HepG2 (cell line): ENCODE data around the gene IQGAP3. TPM values are rescaled to one million over a fixed set of nuclear protein-coding genes. Genes with fewer than 3 reads are reported as not detected.

ENCODE experiments used
- EHMT2 ChIP-seq: fragments of 200-600 bp; sonication (generic); IDR thresholded peaks from 2 replicates; pipeline ENCODE4 v1.7.0; 2017; ENCODE audit warnings: antibody characterized with exemption, low read depth, low read length, borderline replicate concordance
- FOXO1 ChIP-seq: sonication (generic); formaldehyde crosslinking; IDR thresholded peaks from 2 replicates; pipeline ENCODE4 v1.4.0; 2020; ENCODE audit warnings: missing genetic modification reagents
- GTF2F1 ChIP-seq: fragments of 150-350 bp; IDR thresholded peaks from 2 replicates; pipeline ENCODE4 v1.6.1; 2014; ENCODE audit warnings: low read length
- GZF1 ChIP-seq: sonication (generic); formaldehyde crosslinking; IDR thresholded peaks from 2 replicates; pipeline ENCODE4 v1.5.1; 2020; ENCODE audit warnings: mild to moderate bottlenecking, missing genetic modification reagents
- HCFC1 ChIP-seq: fragments of 150-350 bp; IDR thresholded peaks from 2 replicates; pipeline ENCODE4 v1.6.1; 2014; ENCODE audit warnings: low read depth, low read length
- ISL2 ChIP-seq: sonication (generic); formaldehyde crosslinking; IDR thresholded peaks from 2 replicates; pipeline ENCODE4 v1.5.0; 2020; ENCODE audit warnings: missing genetic modification reagents
- KLF11 ChIP-seq: IDR thresholded peaks from 2 replicates; pipeline ENCODE4 v1.6.1; 2016; ENCODE audit warnings: missing compliant biosample characterization
- MAFF ChIP-seq: IDR thresholded peaks from 2 replicates; pipeline ENCODE4 v1.6.1; 2011; ENCODE audit warnings: low read depth, low read length, improper control_type of control experiment
- MBNL3 ChIP-seq: fragments of 250-450 bp; sonication (Bioruptor Pico); conservative IDR thresholded peaks from 2 replicates; pipeline ENCODE4 v1.8.0; 2022; ENCODE audit warnings: mild to moderate bottlenecking, inconsistent platforms
- RAD21 ChIP-seq: fragments of 450-650 bp; formaldehyde crosslinking; IDR thresholded peaks from 2 replicates; pipeline ENCODE4 v1.5.0; 2020; ENCODE audit warnings: mild to moderate bottlenecking
- SMAD1 ChIP-seq: sonication (generic); formaldehyde crosslinking; IDR thresholded peaks from 2 replicates; pipeline ENCODE4 v1.4.0; 2020; ENCODE audit warnings: missing genetic modification reagents, low read depth, mild to moderate bottlenecking, borderline replicate concordance
- SMC3 ChIP-seq: IDR thresholded peaks from 2 replicates; pipeline ENCODE4 v1.6.1; 2011; ENCODE audit warnings: low read length, improper control_type of control experiment
- ZNF12 ChIP-seq: sonication (generic); formaldehyde crosslinking; IDR thresholded peaks from 2 replicates; pipeline ENCODE4 v1.5.0; 2020; ENCODE audit warnings: missing genetic modification reagents
- ZNF335 ChIP-seq: sonication (generic); formaldehyde crosslinking; IDR thresholded peaks from 2 replicates; pipeline ENCODE4 v1.4.0; 2020; ENCODE audit warnings: missing genetic modification reagents
- ZNF547 ChIP-seq: sonication (generic); formaldehyde crosslinking; IDR thresholded peaks from 2 replicates; pipeline ENCODE4 v1.5.1; 2020; ENCODE audit warnings: mild to moderate bottlenecking, missing genetic modification reagents
- ZNF567 ChIP-seq: sonication (generic); formaldehyde crosslinking; IDR thresholded peaks from 2 replicates; pipeline ENCODE4 v1.8.1; 2023; ENCODE audit warnings: mild to moderate bottlenecking, missing genetic modification reagents, borderline replicate concordance
- ZNF577 ChIP-seq: sonication (generic); formaldehyde crosslinking; IDR thresholded peaks from 2 replicates; pipeline ENCODE4 v1.4.0; 2020; ENCODE audit warnings: mild to moderate bottlenecking, low read depth, missing genetic modification reagents, borderline replicate concordance
- ZSCAN25 ChIP-seq: sonication (generic); formaldehyde crosslinking; IDR thresholded peaks from 2 replicates; pipeline ENCODE4 v1.8.0; 2022; ENCODE audit warnings: mild to moderate bottlenecking, missing genetic modification reagents
- polyA plus RNA-seq, 8 experiments: library from polyadenylated mRNA; depleted of rRNA in 3 of 8; stranded (reverse) in 7 of 8; unstranded in 1 of 8; fragments of >200 nt; fragmentation: Illumina TruSeq in 4 of 8; extraction: Trizol in 4 of 8; gene quantifications; 2 replicates each; pipeline versions ENCODE4 v1.2.1 to v1.2.3, GENCODE V29; 2011 to 2016; ENCODE audit warnings: low read depth in 4 of 8, missing spikeins in 1 of 8, mixed read lengths in 1 of 8; ENCODE audit not compliant: insufficient read depth in 1 of 8
- total RNA-seq, 5 experiments: library from RNA; depleted of rRNA; stranded (reverse); fragments of >200 nt; fragmentation: Illumina TruSeq; extraction: Trizol; gene quantifications; 2 replicates each; pipeline ENCODE4 v1.2.3, GENCODE V29; 2016; ENCODE audit warnings: low read depth in 1 of 5
- TF ChIP-seq, protein P1 (sequence below), 2 experiments: IDR thresholded peaks; 2 replicates each; pipeline ENCODE4 v1.6.1; 2011 to 2012; ENCODE audit warnings: low read length in 2 of 2, borderline replicate concordance in 1 of 2, low read depth in 1 of 2, mild to moderate bottlenecking in 1 of 2, moderate library complexity in 1 of 2
- TF ChIP-seq, protein P2 (sequence below): sonication (generic); formaldehyde crosslinking; IDR thresholded peaks from 2 replicates; pipeline ENCODE4 v1.8.1; 2023; ENCODE audit warnings: mild to moderate bottlenecking, missing genetic modification reagents
- TF ChIP-seq, protein P3 (sequence below): sonication (generic); formaldehyde crosslinking; IDR thresholded peaks from 2 replicates; pipeline ENCODE4 v1.4.0; 2020; ENCODE audit warnings: missing genetic modification reagents
- TF ChIP-seq, protein P4 (sequence below): sonication (generic); formaldehyde crosslinking; IDR thresholded peaks from 2 replicates; pipeline ENCODE4 v1.5.0; 2020; ENCODE audit warnings: mild to moderate bottlenecking, missing genetic modification reagents, moderate library complexity

IQGAP3 gene
- total and polyA plus RNA-seq, 2 of the 13 experiments (the other 11 are each of a cell fraction or from before 2014, with no cell fraction given): 13.5 to 14.1 TPM

DNA sequence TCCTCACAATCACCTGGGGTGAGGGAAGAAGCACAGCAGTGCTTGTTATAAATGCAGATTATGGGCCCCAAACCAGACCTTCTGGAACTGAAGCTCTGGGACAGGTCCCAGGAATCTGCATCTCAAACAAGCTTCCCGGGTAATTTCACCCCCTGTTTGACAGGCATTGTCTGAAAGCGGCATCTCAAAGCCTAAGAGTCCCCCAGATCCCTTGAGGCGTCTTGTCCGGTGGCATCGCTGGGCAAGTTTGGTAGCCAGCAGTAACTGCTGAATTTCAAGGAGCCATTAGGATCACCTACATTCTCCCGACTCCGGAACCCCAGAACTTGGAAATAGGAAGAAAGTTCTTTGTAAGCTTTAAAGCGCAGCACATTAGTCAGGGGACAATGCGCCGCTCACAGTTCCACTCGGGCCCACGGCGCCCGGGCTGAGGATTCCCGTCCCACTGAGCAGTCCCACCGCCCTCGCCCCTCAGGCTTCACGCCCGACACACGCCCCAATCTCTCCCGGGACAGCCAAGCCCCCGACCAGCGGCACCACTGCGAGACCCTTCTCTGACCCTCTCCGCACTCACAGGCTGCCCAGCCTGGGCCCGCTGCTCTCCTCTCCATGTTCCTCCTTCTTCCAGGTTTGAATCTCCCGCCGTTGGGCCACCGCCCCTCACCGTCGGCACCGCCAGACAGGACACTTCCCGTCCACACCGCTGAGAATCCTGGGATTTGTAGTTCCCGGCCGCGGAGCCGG, at the start of gene IQGAP3 (continued):
- TF ChIP-seq, protein P1, sequence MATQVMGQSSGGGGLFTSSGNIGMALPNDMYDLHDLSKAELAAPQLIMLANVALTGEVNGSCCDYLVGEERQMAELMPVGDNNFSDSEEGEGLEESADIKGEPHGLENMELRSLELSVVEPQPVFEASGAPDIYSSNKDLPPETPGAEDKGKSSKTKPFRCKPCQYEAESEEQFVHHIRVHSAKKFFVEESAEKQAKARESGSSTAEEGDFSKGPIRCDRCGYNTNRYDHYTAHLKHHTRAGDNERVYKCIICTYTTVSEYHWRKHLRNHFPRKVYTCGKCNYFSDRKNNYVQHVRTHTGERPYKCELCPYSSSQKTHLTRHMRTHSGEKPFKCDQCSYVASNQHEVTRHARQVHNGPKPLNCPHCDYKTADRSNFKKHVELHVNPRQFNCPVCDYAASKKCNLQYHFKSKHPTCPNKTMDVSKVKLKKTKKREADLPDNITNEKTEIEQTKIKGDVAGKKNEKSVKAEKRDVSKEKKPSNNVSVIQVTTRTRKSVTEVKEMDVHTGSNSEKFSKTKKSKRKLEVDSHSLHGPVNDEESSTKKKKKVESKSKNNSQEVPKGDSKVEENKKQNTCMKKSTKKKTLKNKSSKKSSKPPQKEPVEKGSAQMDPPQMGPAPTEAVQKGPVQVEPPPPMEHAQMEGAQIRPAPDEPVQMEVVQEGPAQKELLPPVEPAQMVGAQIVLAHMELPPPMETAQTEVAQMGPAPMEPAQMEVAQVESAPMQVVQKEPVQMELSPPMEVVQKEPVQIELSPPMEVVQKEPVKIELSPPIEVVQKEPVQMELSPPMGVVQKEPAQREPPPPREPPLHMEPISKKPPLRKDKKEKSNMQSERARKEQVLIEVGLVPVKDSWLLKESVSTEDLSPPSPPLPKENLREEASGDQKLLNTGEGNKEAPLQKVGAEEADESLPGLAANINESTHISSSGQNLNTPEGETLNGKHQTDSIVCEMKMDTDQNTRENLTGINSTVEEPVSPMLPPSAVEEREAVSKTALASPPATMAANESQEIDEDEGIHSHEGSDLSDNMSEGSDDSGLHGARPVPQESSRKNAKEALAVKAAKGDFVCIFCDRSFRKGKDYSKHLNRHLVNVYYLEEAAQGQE (IDR thresholded peaks at IDR 0.05; ENCODE audit: borderline replicate concordance in 1 of 2, low read depth in 1 of 2, low read length in 2 of 2): no peak
- TF ChIP-seq, protein P2, sequence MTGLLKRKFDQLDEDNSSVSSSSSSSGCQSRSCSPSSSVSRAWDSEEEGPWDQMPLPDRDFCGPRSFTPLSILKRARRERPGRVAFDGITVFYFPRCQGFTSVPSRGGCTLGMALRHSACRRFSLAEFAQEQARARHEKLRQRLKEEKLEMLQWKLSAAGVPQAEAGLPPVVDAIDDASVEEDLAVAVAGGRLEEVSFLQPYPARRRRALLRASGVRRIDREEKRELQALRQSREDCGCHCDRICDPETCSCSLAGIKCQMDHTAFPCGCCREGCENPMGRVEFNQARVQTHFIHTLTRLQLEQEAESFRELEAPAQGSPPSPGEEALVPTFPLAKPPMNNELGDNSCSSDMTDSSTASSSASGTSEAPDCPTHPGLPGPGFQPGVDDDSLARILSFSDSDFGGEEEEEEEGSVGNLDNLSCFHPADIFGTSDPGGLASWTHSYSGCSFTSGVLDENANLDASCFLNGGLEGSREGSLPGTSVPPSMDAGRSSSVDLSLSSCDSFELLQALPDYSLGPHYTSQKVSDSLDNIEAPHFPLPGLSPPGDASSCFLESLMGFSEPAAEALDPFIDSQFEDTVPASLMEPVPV (CRISPR knock-in tag): 0 out of 2 replicates have a peak, but pooled peaks have one; percentile 71
- peak; percentile 93 for TF ChIP-seq HCFC1
- no peak for TF ChIP-seq GTF2F1
- TF ChIP-seq, protein P3, sequence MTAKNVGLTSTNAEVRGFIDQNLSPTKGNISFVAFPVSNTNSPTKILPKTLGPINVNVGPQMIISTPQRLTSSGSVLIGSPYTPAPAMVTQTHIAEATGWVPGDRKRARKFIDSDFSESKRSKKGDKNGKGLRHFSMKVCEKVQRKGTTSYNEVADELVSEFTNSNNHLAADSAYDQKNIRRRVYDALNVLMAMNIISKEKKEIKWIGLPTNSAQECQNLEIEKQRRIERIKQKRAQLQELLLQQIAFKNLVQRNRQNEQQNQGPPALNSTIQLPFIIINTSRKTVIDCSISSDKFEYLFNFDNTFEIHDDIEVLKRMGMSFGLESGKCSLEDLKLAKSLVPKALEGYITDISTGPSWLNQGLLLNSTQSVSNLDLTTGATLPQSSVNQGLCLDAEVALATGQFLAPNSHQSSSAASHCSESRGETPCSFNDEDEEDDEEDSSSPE: peak; percentile 100
- TF ChIP-seq SMC3: no peak
- peak; percentile 64; the same call in 1 of the 2 replicates for TF ChIP-seq ZNF547 (CRISPR knock-in tag)
- no peak for TF ChIP-seq ZSCAN25 (CRISPR knock-in tag)
- TF ChIP-seq ZNF567: 0 out of 2 replicates have a peak, but pooled peaks have one; percentile 74
- TF ChIP-seq FOXO1 (CRISPR knock-in tag): no peak
- TF ChIP-seq ISL2 (CRISPR knock-in tag): 0 out of 2 replicates have a peak, but pooled peaks have one; percentile 41
- no peak for TF ChIP-seq SMAD1 (CRISPR knock-in tag)
- peak; percentile 26; the same call in 1 of the 2 replicates for TF ChIP-seq RAD21 (CRISPR knock-in tag)
- no peak for TF ChIP-seq MBNL3
- no peak for TF ChIP-seq MAFF
- TF ChIP-seq ZNF335 (CRISPR knock-in tag): 0 out of 2 replicates have a peak, but pooled peaks have one; percentile 24
- TF ChIP-seq, protein P4, sequence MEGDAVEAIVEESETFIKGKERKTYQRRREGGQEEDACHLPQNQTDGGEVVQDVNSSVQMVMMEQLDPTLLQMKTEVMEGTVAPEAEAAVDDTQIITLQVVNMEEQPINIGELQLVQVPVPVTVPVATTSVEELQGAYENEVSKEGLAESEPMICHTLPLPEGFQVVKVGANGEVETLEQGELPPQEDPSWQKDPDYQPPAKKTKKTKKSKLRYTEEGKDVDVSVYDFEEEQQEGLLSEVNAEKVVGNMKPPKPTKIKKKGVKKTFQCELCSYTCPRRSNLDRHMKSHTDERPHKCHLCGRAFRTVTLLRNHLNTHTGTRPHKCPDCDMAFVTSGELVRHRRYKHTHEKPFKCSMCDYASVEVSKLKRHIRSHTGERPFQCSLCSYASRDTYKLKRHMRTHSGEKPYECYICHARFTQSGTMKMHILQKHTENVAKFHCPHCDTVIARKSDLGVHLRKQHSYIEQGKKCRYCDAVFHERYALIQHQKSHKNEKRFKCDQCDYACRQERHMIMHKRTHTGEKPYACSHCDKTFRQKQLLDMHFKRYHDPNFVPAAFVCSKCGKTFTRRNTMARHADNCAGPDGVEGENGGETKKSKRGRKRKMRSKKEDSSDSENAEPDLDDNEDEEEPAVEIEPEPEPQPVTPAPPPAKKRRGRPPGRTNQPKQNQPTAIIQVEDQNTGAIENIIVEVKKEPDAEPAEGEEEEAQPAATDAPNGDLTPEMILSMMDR (CRISPR knock-in tag): no peak
- no peak for TF ChIP-seq GZF1 (CRISPR knock-in tag)
- no peak for TF ChIP-seq ZNF577 (CRISPR knock-in tag)
- TF ChIP-seq ZNF12: no peak
- peak; percentile 98; the same call in 1 of the 2 replicates for TF ChIP-seq KLF11 (CRISPR knock-in tag)
- TF ChIP-seq EHMT2: no peak
